GM13976 (cell line): Measurements from ENCODE around the gene CDC42BPA.

Source experiments
- DNase-seq: peaks from one replicate; pipeline ENCODE4 v3.0.0; 2012; ENCODE audit warnings: low spot score
- CTCF ChIP-seq: IDR thresholded peaks from 2 replicates; pipeline ENCODE4 v1.5.1; 2012; ENCODE audit warnings: borderline replicate concordance, mild to moderate bottlenecking; ENCODE audit not compliant: insufficient read depth; ENCODE audit errors: extremely low read depth, missing control alignments, control extremely low read depth
- in situ Hi-C: fragments of 300-500 bp; cut with MboI; formaldehyde crosslinking; loops from one replicate; pipeline ENCODE4 v1.12.0; 2022; ENCODE audit warnings: low sequenced_read_pairs, mixed read lengths, inconsistent platforms; ENCODE audit not compliant: unreplicated experiment

Gene CDC42BPA

GRCh38 chr1:227306689-227307088, 11.6 kb downstream of the CDC42BPA start:
- TF ChIP-seq CTCF: no peak
- in situ Hi-C loops: no loop called here

GRCh38 chr1:227305894-227306626, 12.2 kb downstream of the CDC42BPA start:
- DNase-seq: no peak
- in situ Hi-C loops: no loop called here
- TF ChIP-seq CTCF: no peak

More at GRCh38 chr1:227306689-227307088, 11.6 kb downstream of the CDC42BPA start:
- DNase-seq: no peak

GRCh38 chr1:227304665-227305064, 13.6 kb downstream of the CDC42BPA start:
- DNase-seq: no peak
- no peak for TF ChIP-seq CTCF
- in situ Hi-C loops: no loop called here

- no peak for TF ChIP-seq CTCF
- in situ Hi-C loops: no loop called here
- no peak for DNase-seq
These were observed 14.6 kb downstream of the CDC42BPA start for GRCh38 chr1:227303662-227304061.

- in situ Hi-C loops: no loop called here
These were observed 17.6 kb downstream of the CDC42BPA start for GRCh38 chr1:227300682-227301081.

GRCh38 chr1:227299688-227300087, 18.6 kb downstream of the CDC42BPA start:
- TF ChIP-seq CTCF: no peak
- DNase-seq: no peak
- in situ Hi-C loops: no loop called here

More at GRCh38 chr1:227300682-227301081, 17.6 kb downstream of the CDC42BPA start:
- no peak for DNase-seq
- TF ChIP-seq CTCF: no peak
